ENCODE results near the gene PLEKHA8. TPM values are rescaled to one million over a fixed set of nuclear protein-coding genes. Genes with fewer than 3 reads are reported as not detected.

Gene PLEKHA8
- total and polyA plus RNA-seq, 10 of the 15 experiments (the other 5 are each of a cell fraction or from before 2014, with no cell fraction given) = 1.1 to 13.2 (median 5.7) TPM

- WGBS (ENCODE audit: insufficient coverage, insufficient replicate concordance, low lambda C conversion rate, missing lambda C conversion rate) = 96% methylated on average over 4 of the region's 5 CpGs
- TF ChIP-seq EP300 (IDR thresholded peaks at IDR 0.05; ENCODE audit: borderline replicate concordance in 1 of 2, control insufficient read depth in 1 of 2, low read depth in 2 of 2, low read length in 2 of 2) = no peak
- H2AFZ ChIP-seq (ENCODE audit: control insufficient read depth, low read depth, low read length) = no peak overlapping the region
- no peaks in the 10 kb centered on the region for H4K20me1 ChIP-seq (ENCODE audit: control insufficient read depth, insufficient read depth)
- no peak overlapping the region for H3K9ac ChIP-seq (ENCODE audit: control insufficient read depth, insufficient read depth, low read length)
- no peak overlapping the region for H3K4me3 ChIP-seq
- no peak overlapping the region for H3K27ac ChIP-seq (ENCODE audit: control insufficient read depth, insufficient read depth)
- H3K4me2 ChIP-seq (ENCODE audit: control insufficient read depth, insufficient read depth) = no peak overlapping the region
- no peaks in the 10 kb centered on the region for H3K27me3 ChIP-seq (replicated peaks in 1 of 2; ENCODE audit: control insufficient read depth in 2 of 2, insufficient read depth in 2 of 2, low read length in 1 of 2)
- ATAC-seq = no peak
- H3K36me3 ChIP-seq (ENCODE audit: control insufficient read depth in 2 of 2, insufficient read depth in 2 of 2, low read length in 1 of 2) = no peaks in the 10 kb centered on the region
- CTCF ChIA-PET = interaction anchor here (1.5 to 10.4 kb wide), 5 partner anchors 9 to 154 kb away, joined by 3 to 78 read pairs (median 8); no protein-coding TSS in a partner anchor
- intact Hi-C loops (cut with micrococcal nuclease; ENCODE audit: unreplicated experiment) = loop anchor here (5.0 kb wide), 2 partner anchors 35 to 270 kb away; no protein-coding TSS in a partner anchor
- SMC1A ChIA-PET (ENCODE audit: uncharacterized antibody, unreplicated experiment) = interaction anchor here (1.2 to 11.2 kb wide), 10 partner anchors 10 to 101 kb away, joined by 3 to 87 read pairs (median 14); no protein-coding TSS in a partner anchor
- BruUV-seq (replicated peaks) = no TSS peak
- no peaks in the 10 kb centered on the region for H3K79me2 ChIP-seq (ENCODE audit: control insufficient read depth, insufficient read depth, low read length)
- in situ Hi-C loops (cut with MboI) = no loop called here
- no peak for FAIRE-seq
- RAD21 ChIA-PET (ENCODE audit: unreplicated experiment) = interaction anchor here (2.2 to 7.5 kb wide), 3 partner anchors 15 to 98 kb away, joined by 7 to 75 read pairs (median 42); no protein-coding TSS in a partner anchor
- no peak for DNase-seq (ENCODE audit: low read depth, low spot score)
- H3K9me3 ChIP-seq (replicated peaks; ENCODE audit: control insufficient read depth, insufficient read depth, low read length) = no peaks in the 10 kb centered on the region
- POLR2A ChIA-PET = interaction anchor here (0.6 to 1.8 kb wide), 4 partner anchors 11 to 107 kb away, joined by 3 to 6 read pairs (median 4); no protein-coding TSS in a partner anchor
- peaks cover 25% of the 10 kb centered on the region for H3K4me1 ChIP-seq (ENCODE audit: control insufficient read depth, insufficient read depth, low read length)
Measured at GRCh38 chr7:30177186-30177585, 149.0 kb downstream of the PLEKHA8 start.

- H3K9ac ChIP-seq (ENCODE audit: control insufficient read depth, insufficient read depth, low read length) = no peak overlapping the region
Measured at GRCh38 chr7:30177965-30178364, 149.8 kb downstream of the PLEKHA8 start.

More at GRCh38 chr7:30177965-30178364, 149.8 kb downstream of the PLEKHA8 start:
- H4K20me1 ChIP-seq (ENCODE audit: control insufficient read depth, insufficient read depth) = no peaks in the 10 kb centered on the region
- RAD21 ChIA-PET (ENCODE audit: unreplicated experiment) = interaction anchor here (0.8 to 7.5 kb wide), 16 partner anchors 7 to 153 kb away, joined by 3 to 75 read pairs (median 4); no protein-coding TSS in a partner anchor
- in situ Hi-C loops (cut with MboI) (no loop called here), intact Hi-C loops (cut with micrococcal nuclease; ENCODE audit: unreplicated experiment) (loop anchor here (5.0 kb wide), 2 partner anchors 34 to 269 kb away; no protein-coding TSS in a partner anchor)
- H3K9me3 ChIP-seq (replicated peaks; ENCODE audit: control insufficient read depth, insufficient read depth, low read length) = no peaks in the 10 kb centered on the region
- H3K4me1 ChIP-seq (ENCODE audit: control insufficient read depth, insufficient read depth, low read length) = peaks cover 25% of the 10 kb centered on the region
- no peak for ATAC-seq
- 56% methylated on average over 3 of the region's 3 CpGs for WGBS (ENCODE audit: insufficient coverage, insufficient replicate concordance, low lambda C conversion rate, missing lambda C conversion rate)
- no peak overlapping the region for H2AFZ ChIP-seq (ENCODE audit: control insufficient read depth, low read depth, low read length)
- FAIRE-seq = no peak
- H3K27ac ChIP-seq (ENCODE audit: control insufficient read depth, insufficient read depth) = no peak overlapping the region
- TF ChIP-seq CREB1 (IDR thresholded peaks at IDR 0.05; ENCODE audit: low read depth) (no peak), EZH2 (IDR thresholded peaks at IDR 0.05; ENCODE audit: borderline replicate concordance, control insufficient read depth, low read depth, low read length) (no peak), EGR1 (IDR thresholded peaks at IDR 0.05; ENCODE audit: borderline replicate concordance in 1 of 2, low read depth in 2 of 2, low read length in 2 of 2) (no peak), MLLT1 (IDR thresholded peaks at IDR 0.05) (peak; percentile 34; the same call in 1 of the 2 replicates)
- CTCF ChIA-PET = interaction anchor here (0.6 to 10.4 kb wide), 15 partner anchors 10 to 271 kb away, joined by 3 to 78 read pairs (median 6); no protein-coding TSS in a partner anchor
- DNase-seq (ENCODE audit: low read depth, low spot score) = no peak
- H3K4me2 ChIP-seq (ENCODE audit: control insufficient read depth, insufficient read depth) = peak overlapping the region; percentile 23; the same call in 1 of the 2 replicates
- BruUV-seq (replicated peaks) = no TSS peak
- POLR2A ChIA-PET = interaction anchor here (0.8 to 1.8 kb wide), 6 partner anchors 11 to 145 kb away, joined by 3 to 12 read pairs (median 4); no protein-coding TSS in a partner anchor
- H3K4me3 ChIP-seq = no peak overlapping the region
- SMC1A ChIA-PET (ENCODE audit: uncharacterized antibody, unreplicated experiment) = interaction anchor here (0.6 to 11.2 kb wide), 21 partner anchors 8 to 599 kb away, joined by 3 to 87 read pairs (median 7); no protein-coding TSS in a partner anchor
- H3K36me3 ChIP-seq (ENCODE audit: control insufficient read depth in 2 of 2, insufficient read depth in 2 of 2, low read length in 1 of 2) = no peaks in the 10 kb centered on the region
- H3K27me3 ChIP-seq (replicated peaks in 1 of 2; ENCODE audit: control insufficient read depth in 2 of 2, insufficient read depth in 2 of 2, low read length in 1 of 2) = no peaks in the 10 kb centered on the region
- no peaks in the 10 kb centered on the region for H3K79me2 ChIP-seq (ENCODE audit: control insufficient read depth, insufficient read depth, low read length)
